ENCODE measurements around the gene WNT9A. TPM values are rescaled to one million over a fixed set of nuclear protein-coding genes. Genes with fewer than 3 reads are reported as not detected.

WNT9A gene
- total and polyA plus RNA-seq, 7 donors = 7.6 to 49.7 (median 22.0) TPM

GRCh38 chr1:227894831-227895451, 52.8 kb downstream of the WNT9A start:
- no peaks in the 10 kb centered on the region for H3K36me3 ChIP-seq (ENCODE audit: insufficient read depth in 1 of 2, low read depth in 1 of 2)
- WGBS, 3 donors = 93 to 96% (median 93%) methylated on average over 12 of the region's 12 CpGs
- H3K4me1 ChIP-seq = no peaks in the 10 kb centered on the region
- no peak for ATAC-seq
- no peaks in the 10 kb centered on the region for H3K27me3 ChIP-seq (ENCODE audit: insufficient read depth in 3 of 3, low read length in 2 of 3)
- no peaks in the 10 kb centered on the region for H3K9me3 ChIP-seq
- peak in 1 of 2 donors; percentile 31 for DNase-seq
- H3K27ac ChIP-seq = no peak overlapping the region
- no peak overlapping the region for H3K4me3 ChIP-seq
- intact Hi-C loops (cut with DNase I) = no loop called here
- TF ChIP-seq CTCF (IDR thresholded peaks at IDR 0.05) = no peak

DNA sequence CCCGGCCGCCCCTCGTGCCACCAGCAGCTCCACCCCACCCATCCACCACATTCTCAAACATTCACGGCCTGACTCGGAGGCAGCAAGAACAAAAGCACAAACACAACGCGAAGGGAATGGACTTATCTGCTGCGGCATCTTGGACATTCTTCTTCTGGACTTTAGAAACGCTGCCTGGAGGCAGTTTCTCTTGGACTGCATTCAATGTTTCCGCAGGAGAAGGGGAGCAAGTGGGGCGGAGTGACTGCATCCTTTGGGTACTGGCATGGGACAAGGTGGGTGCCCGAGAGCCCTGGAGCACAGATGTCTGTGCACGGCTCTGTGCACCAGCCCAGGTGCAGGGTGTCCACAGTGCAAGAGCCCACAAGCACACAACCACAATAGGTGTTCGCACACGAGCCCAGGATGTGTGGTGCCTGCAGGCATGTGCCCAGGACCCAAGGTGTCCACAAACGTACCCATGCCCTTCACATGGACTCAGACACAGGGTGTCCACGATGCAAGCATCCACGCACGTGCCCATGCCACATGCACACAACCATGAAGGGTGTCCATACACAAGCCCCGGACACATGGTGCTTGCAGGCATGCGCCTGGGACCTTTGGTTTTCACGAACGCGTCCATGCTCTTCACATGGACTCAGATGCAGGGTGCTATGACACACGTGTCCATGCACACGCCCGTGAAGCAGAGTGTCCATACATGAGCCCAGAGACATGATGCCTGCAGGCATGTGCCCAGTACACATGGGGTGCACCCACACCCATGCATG, 53.6 kb downstream of the WNT9A start:
- no peak for ATAC-seq
- Histone ChIP-seq H3K27ac (no peak overlapping the region), H3K9me3 (no peaks in the 10 kb centered on the region), H3K4me1 (no peaks in the 10 kb centered on the region), H3K4me3 (no peak overlapping the region), H3K27me3 (ENCODE audit: insufficient read depth in 3 of 3, low read length in 2 of 3) (no peaks in the 10 kb centered on the region), H3K36me3 (ENCODE audit: insufficient read depth in 1 of 2, low read depth in 1 of 2) (no peaks in the 10 kb centered on the region)
- no peak for TF ChIP-seq CTCF (IDR thresholded peaks at IDR 0.05)
- DNase-seq = peak; percentile 7 to 45
- WGBS, 3 donors = 89 to 91% (median 90%) methylated on average over 27 of the region's 27 CpGs
- intact Hi-C loops (cut with DNase I) = no loop called here

GRCh38 chr1:227893300-227893948, 54.3 kb downstream of the WNT9A start:
- peak in 1 of 2 donors; percentile 41 for DNase-seq
- TF ChIP-seq CTCF (IDR thresholded peaks at IDR 0.05) = no peak
- Histone ChIP-seq H3K36me3 (ENCODE audit: insufficient read depth in 1 of 2, low read depth in 1 of 2) (no peaks in the 10 kb centered on the region), H3K27ac (no peak overlapping the region), H3K27me3 (ENCODE audit: insufficient read depth in 3 of 3, low read length in 2 of 3) (no peaks in the 10 kb centered on the region), H3K4me3 (no peak overlapping the region), H3K9me3 (no peaks in the 10 kb centered on the region), H3K4me1 (no peaks in the 10 kb centered on the region)
- intact Hi-C loops (cut with DNase I) = no loop called here
- ATAC-seq = no peak
- 92 to 98% (median 97%) methylated on average over 9 of the region's 9 CpGs for WGBS, 3 donors

DNA sequence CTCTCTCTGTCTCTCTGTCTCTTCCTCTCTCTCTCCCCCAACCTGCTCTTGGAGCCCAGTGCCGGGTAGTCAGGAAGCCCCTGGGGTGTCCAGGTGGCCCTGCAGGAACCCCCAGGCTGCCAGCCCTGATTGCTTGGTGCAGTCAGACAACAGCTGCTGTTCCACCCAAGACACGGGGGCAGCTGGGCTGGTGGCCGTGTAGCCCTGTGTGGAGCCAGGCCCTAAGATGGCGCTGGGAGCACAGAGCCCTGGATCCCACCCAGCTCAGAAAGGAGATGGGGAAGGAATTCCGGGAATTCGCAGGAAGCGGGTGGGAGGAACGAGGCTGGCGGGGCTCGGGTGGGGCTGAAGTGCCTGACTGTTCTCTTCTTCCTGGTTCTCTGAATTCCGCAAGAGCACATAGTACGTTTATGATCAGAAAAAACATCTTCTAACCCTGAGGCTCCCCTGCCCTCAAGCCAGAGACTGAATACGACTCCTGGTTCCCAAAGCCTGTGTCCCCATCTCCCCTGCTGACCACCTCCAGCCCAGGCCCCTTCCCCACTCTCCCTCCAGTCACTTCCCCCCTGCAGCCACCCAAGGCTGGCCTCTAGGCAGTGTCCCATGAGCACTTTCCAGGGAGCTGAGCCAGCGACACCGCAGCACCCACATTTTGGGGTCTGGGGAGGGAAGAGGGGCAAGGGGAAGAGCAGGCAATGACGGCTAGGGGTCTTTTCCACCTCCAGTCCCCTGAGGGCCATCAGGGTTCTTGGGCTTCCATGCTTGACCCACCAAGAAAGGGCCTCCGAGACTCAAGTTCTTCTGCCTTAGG, 55.0 kb downstream of the WNT9A start:
- H3K27ac ChIP-seq = no peak overlapping the region
- DNase-seq (peak in 1 of 2 donors; percentile 41), ATAC-seq (no peak)
- 67 to 75% (median 70%) methylated on average over 17 of the region's 17 CpGs for WGBS, 3 donors
- no peaks in the 10 kb centered on the region for H3K9me3 ChIP-seq
- H3K36me3 ChIP-seq (ENCODE audit: insufficient read depth in 1 of 2, low read depth in 1 of 2) = no peaks in the 10 kb centered on the region
- no peaks in the 10 kb centered on the region for H3K27me3 ChIP-seq (ENCODE audit: insufficient read depth in 3 of 3, low read length in 2 of 3)
- no peaks in the 10 kb centered on the region for H3K4me1 ChIP-seq
- no peak overlapping the region for H3K4me3 ChIP-seq
- no peak for TF ChIP-seq CTCF (IDR thresholded peaks at IDR 0.05)
- intact Hi-C loops (cut with DNase I) = no loop called here

Measured in psoas muscle (tissue), 8 donors.